Hepatocyte (in vitro differentiated cells): ENCODE data around the gene EVI2A.

Experiments
- EZH2 ChIP-seq: fragments of 200-600 bp; sonication (generic); IDR thresholded peaks from 2 replicates; pipeline ENCODE4 v1.6.1; 2016; ENCODE audit warnings: antibody characterized with exemption, mild to moderate bottlenecking, borderline replicate concordance
- EZH2phosphoT487 ChIP-seq: fragments of 200-600 bp; sonication (generic); IDR thresholded peaks from one replicate; pipeline ENCODE4 v1.6.1; 2018; ENCODE audit warnings: antibody characterized with exemption, mild to moderate bottlenecking, low read depth, moderate library complexity; ENCODE audit not compliant: unreplicated experiment, severe bottlenecking

GRCh38 chr17:31320241-31320640 is 1.2 kb downstream of the EVI2A start:
- TF ChIP-seq EZH2phosphoT487 (no peak), EZH2 (no peak)
